ENCODE results near the gene STX2. TPM values are rescaled to one million over a fixed set of nuclear protein-coding genes. Genes with fewer than 3 reads are reported as not detected.

STX2 gene
- total and polyA plus RNA-seq, 2 donors (not counting 3 experiments of a cell fraction or from before 2014, with no cell fraction given) = 26.2 to 32.6 TPM

DNA sequence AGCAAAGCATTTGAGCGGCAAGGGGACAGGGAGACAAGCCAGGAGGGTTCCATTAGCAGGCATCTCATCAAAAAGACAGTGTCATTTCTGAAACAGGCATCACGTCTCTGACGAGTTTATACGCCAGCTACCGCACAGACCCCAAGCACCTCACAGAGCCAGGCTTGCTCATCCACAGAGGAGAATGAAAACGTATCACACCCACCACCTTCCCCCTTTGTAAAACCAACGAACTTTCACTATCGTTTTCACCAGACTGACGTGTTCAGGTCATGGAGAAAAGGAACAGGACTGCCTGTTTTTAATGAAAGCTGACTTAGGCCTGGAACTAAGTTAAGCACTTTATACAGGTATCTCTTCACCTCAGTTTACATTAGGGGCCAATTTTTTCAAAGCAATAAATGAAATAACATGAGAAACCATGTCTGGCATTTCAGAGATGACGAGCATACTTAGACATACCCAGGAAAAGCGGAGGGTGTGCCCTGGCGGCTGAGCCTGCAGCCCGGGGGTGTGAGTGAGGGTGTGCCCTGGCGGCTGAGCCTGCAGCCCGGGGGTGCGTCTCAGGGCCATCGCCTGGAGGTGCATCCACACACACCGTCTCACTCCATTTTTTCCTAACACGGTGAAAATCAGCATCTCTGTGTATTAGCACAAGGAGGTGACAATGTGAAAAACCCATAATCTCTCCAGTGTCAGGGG lies 41.9 kb downstream of the STX2 start:
- DNase-seq (ENCODE audit: low read depth, low spot score) (no peak), FAIRE-seq (no peak)
- peaks cover 5 to 6% of the 10 kb centered on the region in 2 experiments for H3K36me3 ChIP-seq (ENCODE audit: control insufficient read depth in 2 of 2, extremely low read depth in 1 of 2, insufficient read depth in 2 of 2, low read length in 2 of 2)
- H3K9me1 ChIP-seq (replicated peaks; ENCODE audit: control insufficient read depth, extremely low read depth, insufficient read depth, low read length) = no peaks in the 10 kb centered on the region
- ChIA-PET POLR2A (no interaction called here), CTCF (no interaction called here)
- no peaks in the 10 kb centered on the region for H3K79me2 ChIP-seq (ENCODE audit: control insufficient read depth, insufficient read depth, low read length)
- H4K20me1 ChIP-seq (replicated peaks; ENCODE audit: control insufficient read depth, extremely low read depth, insufficient read depth, low read length) = no peaks in the 10 kb centered on the region
- H3K9me3 ChIP-seq (replicated peaks; ENCODE audit: control insufficient read depth, insufficient read depth, low read length) = no peaks in the 10 kb centered on the region
- H3K4me1 ChIP-seq (ENCODE audit: control insufficient read depth, extremely low read depth, insufficient read depth, low read length) = no peaks in the 10 kb centered on the region
- no peaks in the 10 kb centered on the region for H3K27me3 ChIP-seq (ENCODE audit: control insufficient read depth in 2 of 2, insufficient read depth in 2 of 2, low read length in 2 of 2)
- no peak overlapping the region for H2AFZ ChIP-seq (ENCODE audit: low read depth, low read length)
- H3K4me2 ChIP-seq (ENCODE audit: insufficient read depth, low read length) = no peak overlapping the region
- no peak overlapping the region for H3K4me3 ChIP-seq (replicated peaks in 1 of 3; ENCODE audit: insufficient read depth in 1 of 3, low read depth in 1 of 3, low read length in 3 of 3)
- intact Hi-C loops (cut with micrococcal nuclease) = no loop called here
- no peak overlapping the region for H3K9ac ChIP-seq (replicated peaks; ENCODE audit: extremely low read depth, insufficient read depth, low read length)
- dilution Hi-C loops (cut with MboI; ENCODE audit: extremely low pct_ligation_motif_present, low sequenced_read_pairs) = no loop called here
- no peak overlapping the region for H3K27ac ChIP-seq (ENCODE audit: insufficient read depth, low read depth, low read length)
- no TSS peak for BruUV-seq (replicated peaks)
- no peak for TF ChIP-seq EZH2 (IDR thresholded peaks at IDR 0.05; ENCODE audit: borderline replicate concordance, low read depth, low read length, severe bottlenecking)
- TF ChIP-seq, protein P1, sequence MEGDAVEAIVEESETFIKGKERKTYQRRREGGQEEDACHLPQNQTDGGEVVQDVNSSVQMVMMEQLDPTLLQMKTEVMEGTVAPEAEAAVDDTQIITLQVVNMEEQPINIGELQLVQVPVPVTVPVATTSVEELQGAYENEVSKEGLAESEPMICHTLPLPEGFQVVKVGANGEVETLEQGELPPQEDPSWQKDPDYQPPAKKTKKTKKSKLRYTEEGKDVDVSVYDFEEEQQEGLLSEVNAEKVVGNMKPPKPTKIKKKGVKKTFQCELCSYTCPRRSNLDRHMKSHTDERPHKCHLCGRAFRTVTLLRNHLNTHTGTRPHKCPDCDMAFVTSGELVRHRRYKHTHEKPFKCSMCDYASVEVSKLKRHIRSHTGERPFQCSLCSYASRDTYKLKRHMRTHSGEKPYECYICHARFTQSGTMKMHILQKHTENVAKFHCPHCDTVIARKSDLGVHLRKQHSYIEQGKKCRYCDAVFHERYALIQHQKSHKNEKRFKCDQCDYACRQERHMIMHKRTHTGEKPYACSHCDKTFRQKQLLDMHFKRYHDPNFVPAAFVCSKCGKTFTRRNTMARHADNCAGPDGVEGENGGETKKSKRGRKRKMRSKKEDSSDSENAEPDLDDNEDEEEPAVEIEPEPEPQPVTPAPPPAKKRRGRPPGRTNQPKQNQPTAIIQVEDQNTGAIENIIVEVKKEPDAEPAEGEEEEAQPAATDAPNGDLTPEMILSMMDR (IDR thresholded peaks at IDR 0.05; ENCODE audit: extremely low read depth in 1 of 2, insufficient read depth in 1 of 2, low read depth in 1 of 2, low read length in 2 of 2) = no peak
- TF ChIP-seq, protein P2, sequence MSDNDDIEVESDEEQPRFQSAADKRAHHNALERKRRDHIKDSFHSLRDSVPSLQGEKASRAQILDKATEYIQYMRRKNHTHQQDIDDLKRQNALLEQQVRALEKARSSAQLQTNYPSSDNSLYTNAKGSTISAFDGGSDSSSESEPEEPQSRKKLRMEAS (IDR thresholded peaks at IDR 0.05; ENCODE audit: insufficient read depth, insufficient read length) = no peak
- TF ChIP-seq POLR2A (IDR thresholded peaks at IDR 0.05; ENCODE audit: low read depth, low read length) = no peak
- TF ChIP-seq JUN (IDR thresholded peaks at IDR 0.05; ENCODE audit: borderline replicate concordance, insufficient read depth, insufficient read length, low read depth) = no peak
- no peak for TF ChIP-seq MYC (IDR thresholded peaks at IDR 0.05; ENCODE audit: low read depth, low read length)
- TF ChIP-seq FOS (IDR thresholded peaks at IDR 0.05; ENCODE audit: borderline replicate concordance, insufficient read depth, low read length) = no peak
- TF ChIP-seq GATA2 (IDR thresholded peaks at IDR 0.05; ENCODE audit: insufficient read depth, insufficient read length, low read depth, low read length) = no peak
- TF ChIP-seq POLR2AphosphoS5 (IDR thresholded peaks at IDR 0.05; ENCODE audit: insufficient read depth, low read depth, low read length) = no peak
